Stimulated activated CD8-positive, alpha-beta memory T cell treated with anti-CD3 and anti-CD28 coated beads, Interleukin-15, amount 100 ng/mL, for 4 hours (primary cell): ENCODE data around the gene ZNF862.
"Not testable (repeated sequence)": the region's sequence is repeated elsewhere in the genome, so short reads cannot be mapped to it uniquely, and the experiment has no call there.

ENCODE experiments used
- DNase-seq, 2 donors: peaks; one replicate each; pipeline ENCODE4 v3.0.0-alpha.2; 2020; ENCODE audit warnings: low read depth in 2 of 2

The ZNF862 gene

DNA sequence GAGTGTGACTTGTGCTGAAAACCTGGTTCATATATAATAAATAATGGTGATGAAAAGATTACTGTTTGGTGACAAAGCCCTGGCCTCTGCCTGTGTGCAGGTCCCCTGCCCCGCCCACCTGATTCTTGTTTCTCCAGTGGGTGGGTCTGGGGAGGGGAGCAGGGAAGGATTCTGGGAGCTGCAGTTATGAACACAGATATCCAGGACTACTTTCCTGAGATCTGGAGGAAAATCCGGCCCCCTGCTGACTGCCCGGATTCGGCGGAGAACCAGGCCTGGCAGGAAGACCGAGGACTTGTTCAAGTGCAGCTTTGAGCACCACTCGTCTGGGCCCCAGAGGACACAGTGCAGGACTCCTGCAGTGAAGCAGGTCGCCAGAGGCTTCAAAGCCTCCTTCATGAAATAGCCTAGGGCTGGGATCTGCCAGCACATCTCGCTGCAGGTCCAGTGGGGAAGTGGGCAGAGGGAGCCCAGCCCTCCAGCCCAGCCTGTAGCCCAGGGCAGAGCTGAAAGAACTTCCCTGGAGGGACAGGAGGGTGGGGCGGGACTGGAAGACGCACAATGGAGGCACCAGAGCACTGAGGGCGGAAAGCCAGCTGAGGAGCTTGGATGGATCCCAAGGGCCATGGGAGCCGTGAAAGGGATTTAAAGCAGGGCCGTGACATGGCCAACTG is 42.6 kb downstream of the ZNF862 start:
- DNase-seq = no peak

DNA sequence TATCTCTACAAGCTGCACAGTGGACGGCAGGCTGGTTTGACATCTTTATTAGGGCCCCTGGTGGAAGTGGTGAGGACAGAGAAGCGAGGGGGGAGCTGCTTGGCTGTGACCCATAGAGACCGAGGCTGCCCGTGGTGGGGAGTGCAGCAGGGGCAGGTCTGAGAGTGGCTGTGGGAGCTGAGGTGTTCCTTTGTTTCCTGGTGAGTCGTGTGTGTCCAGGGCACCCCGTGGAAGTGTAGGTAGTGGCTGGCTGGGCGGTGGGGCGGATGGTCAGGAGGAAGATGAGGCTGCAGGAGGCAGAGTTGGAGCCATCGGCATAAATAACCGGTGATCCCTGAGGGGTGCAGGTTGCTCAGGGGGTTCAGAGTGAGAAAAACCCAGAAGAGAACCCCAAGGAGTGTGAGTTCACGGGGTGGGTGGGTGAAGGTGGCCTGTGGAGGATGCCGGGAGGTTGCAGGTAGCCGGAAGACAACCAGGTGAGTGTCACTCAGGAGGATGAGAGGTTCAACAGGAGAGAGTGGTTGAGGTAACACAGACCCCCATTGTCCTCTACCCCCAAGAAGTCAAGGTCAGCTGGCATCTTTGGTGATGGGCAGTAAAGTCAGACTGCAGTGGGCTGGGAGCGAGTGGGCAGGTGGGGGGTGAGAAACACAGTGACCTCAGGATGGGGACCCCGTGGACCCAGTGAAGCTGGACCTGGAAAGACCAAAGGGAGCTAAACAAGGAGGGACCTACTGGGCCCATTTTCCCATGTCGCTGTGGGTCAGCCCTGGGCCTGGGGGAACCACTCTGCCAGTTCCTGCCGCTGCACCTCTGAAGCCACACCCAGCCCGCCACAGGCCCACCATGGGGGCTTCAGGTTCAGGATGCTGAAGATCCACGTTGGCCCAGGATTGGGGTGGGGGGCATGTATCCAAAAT is 43.4 kb downstream of the ZNF862 start:
- no peak for DNase-seq

DNA sequence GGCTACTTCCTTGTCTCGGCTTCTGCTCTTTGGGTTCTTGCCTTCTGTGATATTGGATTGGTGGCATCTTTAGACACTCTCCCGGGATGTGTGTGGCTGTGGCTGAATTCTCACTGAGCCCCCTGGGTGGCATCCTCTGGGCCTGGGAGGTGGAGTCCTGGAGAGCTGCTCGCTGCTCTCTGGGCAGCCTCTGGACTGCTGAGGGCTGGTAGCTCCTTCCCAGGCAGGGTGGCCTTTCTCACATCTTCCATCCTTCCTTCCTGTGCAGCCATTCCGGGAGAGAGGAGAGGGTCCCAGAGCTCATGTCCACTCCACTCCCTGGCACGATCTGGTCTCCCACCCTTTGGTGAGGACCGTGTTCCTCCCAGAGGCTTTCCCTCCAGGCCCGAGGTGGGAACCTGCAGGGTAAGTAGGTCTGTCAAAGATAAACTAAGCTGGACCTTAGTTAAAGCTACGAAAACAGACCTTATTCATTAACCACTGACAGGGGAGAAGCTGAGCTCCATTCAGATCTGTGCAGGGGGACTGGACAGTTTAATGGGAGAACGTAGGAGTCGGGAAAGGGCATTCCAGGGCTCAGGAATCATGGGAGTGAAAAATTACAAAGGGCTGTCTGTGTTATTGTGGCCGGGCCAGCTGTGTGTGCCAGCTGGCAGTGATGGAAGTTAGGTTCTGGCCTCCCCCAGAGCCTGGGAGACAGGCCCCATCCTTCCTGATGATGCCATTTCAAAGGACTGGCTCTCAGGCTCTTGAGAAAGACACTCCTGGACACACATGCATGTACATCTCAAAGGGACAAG is 44.3 kb downstream of the ZNF862 start:
- no peak for DNase-seq

DNA sequence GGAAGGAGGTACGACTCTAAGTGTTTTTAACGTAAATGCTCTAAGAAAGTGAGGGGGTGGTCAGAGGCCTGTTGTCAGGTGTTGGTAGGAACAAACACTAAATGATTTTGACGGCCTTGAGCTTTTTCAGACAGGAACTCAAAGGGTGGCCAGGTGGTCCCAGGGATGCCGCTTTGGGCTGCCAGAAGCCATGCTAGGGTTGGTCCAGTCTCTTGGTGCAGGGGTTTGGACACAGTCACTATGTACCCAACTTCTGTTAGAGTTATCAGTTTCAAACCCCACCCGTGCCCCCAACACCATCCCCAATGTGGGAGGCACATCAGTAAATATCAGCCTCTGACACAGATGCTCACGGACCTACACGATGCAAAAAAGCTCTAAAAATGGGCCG is 44.9 kb downstream of the ZNF862 start:
- DNase-seq = no peak

DNA sequence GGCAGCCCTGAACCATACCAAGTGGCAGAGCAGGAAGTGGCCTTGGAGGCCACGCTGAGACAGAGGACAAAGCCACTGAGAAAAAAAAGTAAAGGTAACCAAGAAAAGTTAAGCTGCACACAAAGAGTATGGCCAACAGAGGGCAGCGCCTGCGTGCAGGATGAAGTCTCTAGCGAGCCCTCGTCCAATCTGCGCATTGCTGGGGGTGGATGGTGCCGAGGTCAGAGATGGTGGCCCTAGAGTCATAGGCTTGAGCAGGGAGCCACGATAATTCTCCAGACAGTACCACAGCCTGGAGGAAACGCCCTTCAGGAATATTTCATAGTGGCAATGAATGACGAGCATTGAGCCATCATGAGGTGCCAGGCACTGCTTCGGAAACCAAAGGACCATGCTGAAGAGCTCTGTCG is 45.3 kb downstream of the ZNF862 start:
- DNase-seq = no peak

DNA sequence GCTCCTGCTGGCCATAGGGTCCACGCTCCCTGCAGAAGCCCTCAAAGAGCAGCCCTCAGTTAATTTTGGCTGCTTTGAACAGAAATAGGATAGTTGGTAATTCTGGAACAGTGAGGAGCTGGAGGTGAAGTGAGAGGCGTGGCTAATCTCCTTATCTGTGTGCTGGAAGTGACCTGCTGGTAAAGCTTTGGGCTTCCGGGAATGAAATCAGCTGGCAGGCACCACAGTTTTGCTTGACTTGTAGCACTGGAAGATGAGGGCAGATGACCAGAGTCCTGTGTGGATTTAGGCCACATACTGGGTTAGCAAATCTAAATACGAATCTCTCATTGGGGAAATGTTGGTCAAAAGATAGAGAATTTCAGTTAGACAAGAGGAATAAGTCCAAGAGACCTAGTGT is 45.8 kb downstream of the ZNF862 start:
- DNase-seq = no peak

DNA sequence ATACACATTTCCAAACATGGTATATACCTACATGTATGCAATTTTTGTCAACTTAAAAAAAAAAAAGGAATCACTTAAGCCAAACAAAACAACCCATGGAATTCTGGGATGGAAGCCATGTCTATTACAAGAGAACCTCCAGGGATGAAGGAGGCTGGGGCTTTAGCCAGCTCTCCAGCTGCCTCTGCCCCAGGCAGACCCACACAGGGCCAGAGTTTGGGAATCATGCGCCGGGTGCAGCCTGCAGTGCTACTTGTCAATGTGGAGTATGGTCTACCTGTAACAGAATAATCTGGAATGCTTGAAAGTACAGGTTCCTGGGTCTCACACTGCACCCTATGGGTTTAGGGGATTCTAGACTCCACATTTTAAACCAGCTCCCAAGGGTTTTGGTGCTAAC is 46.4 kb downstream of the ZNF862 start:
- DNase-seq = no peak

DNA sequence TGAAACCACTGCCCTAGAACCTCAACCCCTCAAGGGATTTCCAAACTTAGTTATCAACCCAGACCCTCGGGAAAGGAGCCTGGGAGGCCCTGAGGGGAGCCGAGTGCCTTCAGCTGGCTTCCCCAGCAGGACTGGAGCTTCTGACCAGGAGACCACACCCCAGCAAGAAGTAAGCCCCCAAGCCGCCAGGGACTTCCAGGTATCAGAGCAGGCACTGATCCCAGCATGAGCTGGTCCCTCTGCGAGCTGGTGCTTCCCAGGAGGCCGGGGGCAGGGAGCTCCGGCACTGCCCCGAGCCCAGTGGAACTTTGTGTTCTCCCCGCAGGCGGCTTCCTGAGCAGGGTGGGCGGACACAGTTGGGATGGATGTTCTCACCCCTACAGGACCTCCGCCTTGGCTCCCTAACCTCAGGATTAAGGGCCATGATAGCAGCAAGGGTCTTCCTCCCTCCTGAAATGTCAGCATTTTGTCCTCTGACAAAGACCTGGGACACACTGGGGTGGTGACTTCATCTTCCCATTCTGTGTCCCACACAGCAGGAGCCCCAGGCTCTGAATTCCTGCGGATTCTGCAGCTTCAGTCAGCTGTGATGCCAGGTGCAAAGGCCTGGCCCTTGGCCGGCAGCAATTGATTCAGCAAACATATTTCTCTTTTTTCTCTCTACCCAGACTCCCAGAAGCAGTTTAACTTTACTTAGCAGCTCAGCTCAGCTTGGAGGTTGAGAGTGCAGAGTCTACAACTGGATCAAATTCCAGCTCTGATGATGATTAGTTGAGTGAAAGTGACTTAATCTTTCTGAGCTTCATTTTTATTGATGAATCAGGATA is 47.2 kb downstream of the ZNF862 start:
- no peak for DNase-seq

DNA sequence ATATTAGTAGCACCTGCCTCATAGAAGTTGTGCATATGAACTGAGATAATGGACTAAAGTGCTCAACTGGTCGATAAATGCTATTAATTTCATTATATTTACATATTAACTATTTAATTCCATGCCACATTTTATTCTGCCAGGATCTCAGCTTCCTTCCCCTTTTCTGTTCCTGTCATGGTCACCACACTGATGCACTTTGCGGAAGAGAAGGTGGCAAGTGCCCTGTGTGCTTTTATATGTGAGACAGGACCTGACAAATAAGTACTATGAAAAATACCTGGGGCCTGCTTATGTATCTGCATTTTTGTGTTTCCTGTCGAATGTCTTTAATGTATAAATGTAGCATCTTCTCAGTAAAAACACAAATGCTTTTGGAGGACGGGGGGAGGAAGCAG is 47.8 kb downstream of the ZNF862 start:
- DNase-seq = no peak

DNA sequence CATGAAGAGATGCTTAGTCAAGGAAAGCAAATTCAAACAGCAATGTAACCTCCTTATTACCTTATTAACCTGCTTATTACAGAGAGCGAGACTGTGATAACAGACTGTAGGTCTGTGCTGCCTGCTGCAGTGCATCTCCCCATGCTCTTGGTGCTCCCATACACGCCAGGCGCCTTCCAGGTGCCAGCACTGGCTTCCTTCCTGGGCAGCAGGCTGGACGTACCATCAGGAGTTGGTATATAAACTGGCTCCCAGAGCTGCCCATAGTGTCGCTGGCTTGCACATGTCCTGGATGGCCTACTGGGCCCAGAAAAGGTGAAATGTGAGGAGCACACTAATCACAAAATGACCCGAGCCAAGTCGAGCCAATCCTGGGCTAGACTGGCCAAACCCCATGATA is 49.1 kb downstream of the ZNF862 start:
- DNase-seq = no peak

DNA sequence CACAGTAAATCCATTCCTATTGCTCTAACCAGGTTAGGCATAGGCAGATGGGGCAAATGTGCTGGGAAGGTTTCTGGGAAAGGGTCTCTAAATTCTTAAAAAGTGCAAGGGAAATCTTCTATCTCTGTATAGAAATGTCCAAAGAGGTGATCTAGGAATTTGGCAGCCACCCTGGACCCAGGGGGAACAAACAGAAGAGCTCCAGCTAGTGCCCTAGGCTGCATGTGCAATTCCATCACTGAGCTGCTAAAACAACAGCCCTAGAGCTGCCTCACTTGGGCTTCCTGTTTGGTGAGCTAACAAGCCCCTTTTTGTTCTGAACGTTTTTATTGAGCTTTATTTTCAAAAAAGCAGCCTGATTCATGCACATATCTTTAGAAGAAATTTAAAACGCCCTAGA is 52.5 kb downstream of the ZNF862 start:
- DNase-seq = not testable (repeated sequence)

DNA sequence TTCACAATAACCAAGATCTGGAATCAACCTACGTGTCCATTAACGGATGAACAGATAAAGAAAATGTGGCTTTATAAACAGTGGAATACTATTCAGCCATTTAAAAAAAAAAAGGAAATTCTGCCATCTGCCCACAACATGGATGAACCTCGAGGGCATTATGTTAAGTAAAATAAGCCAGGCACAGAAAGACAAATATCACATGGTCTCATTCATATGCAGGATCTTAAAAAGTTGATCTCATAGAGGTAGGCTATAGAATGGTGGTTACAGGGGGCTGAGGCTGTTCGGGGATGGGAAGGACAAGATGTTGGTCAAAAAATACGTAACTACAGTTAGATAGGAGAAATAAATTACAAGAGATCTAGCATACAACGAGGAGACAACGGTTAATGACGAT is 56.8 kb downstream of the ZNF862 start:
- not testable (repeated sequence) for DNase-seq

DNA sequence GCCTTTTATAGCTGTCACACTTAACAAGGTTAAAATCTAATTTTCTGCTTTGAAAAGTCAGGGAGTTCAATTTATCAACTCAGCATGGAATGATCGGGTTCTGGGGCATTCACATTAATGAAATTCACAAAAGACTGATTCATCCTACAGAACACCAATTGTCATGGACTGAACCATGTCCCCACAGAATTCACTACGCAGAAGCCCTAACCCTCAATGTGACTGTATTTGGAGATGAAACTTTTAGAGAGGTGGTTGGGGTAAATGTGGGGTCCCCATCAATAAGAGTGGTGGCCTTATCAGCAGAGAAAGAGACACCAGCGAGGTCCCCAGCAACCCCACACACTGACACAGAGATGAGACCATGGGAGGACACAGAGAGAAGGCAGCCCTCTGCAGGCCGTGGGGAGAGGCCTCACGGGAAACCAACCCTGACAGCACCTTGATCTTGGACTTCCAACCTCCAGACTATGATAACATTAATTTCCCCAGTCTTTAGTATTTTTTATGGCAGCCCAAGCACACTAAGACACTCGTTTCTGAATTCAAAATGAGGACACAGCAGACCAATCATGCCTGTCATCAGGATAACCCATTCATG is 69.7 kb downstream of the ZNF862 start:
- not testable (repeated sequence) for DNase-seq

DNA sequence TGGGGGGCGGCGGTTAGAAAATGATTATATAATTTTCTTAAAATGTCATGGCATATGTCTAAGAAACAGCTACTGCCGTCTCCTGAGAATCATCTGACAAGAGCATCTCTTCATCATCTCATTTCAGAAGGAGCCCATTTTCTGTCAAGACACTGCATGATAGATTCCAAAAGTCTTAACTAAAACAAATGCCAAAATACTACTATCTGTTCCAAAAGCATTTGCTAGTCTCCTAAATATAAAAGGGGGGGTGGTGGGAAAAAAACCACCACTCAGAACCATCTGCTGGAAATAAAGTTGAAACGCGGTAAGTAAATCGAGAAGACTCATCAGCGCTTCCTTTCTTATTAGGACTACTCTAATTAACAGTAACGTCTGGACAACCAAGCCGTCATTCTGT is 72.0 kb downstream of the ZNF862 start:
- not testable (repeated sequence) for DNase-seq

DNA sequence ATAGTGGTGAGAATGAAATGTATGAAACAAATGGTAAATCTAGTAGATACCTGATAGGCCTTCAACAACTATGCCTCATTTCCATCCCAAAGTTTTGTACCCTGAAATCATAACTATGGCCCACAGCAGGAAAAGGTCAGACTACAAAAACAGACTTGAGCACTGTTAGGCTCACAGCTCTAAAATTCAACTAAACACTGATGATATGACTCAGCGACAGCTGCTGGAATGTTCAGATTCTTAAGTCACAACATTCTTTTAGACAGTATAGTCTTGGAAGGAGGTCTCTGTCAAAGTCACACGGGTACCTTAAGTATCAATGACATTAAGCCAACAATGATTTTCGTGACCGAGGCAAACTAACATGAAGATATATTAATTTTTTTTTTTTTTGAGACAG is 74.0 kb downstream of the ZNF862 start:
- not testable (repeated sequence) for DNase-seq
